ENCODE data around the gene LRRC61.

- TF ChIP-seq, protein P1, sequence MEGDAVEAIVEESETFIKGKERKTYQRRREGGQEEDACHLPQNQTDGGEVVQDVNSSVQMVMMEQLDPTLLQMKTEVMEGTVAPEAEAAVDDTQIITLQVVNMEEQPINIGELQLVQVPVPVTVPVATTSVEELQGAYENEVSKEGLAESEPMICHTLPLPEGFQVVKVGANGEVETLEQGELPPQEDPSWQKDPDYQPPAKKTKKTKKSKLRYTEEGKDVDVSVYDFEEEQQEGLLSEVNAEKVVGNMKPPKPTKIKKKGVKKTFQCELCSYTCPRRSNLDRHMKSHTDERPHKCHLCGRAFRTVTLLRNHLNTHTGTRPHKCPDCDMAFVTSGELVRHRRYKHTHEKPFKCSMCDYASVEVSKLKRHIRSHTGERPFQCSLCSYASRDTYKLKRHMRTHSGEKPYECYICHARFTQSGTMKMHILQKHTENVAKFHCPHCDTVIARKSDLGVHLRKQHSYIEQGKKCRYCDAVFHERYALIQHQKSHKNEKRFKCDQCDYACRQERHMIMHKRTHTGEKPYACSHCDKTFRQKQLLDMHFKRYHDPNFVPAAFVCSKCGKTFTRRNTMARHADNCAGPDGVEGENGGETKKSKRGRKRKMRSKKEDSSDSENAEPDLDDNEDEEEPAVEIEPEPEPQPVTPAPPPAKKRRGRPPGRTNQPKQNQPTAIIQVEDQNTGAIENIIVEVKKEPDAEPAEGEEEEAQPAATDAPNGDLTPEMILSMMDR (IDR thresholded peaks at IDR 0.05) = no peak
- no peak for TF ChIP-seq POLR2A (IDR thresholded peaks at IDR 0.05)
Observed at GRCh38 chr7:150307904-150308303, 15.3 kb upstream of the LRRC61 start.
